Measurements from ENCODE around the gene LFNG.

DNA sequence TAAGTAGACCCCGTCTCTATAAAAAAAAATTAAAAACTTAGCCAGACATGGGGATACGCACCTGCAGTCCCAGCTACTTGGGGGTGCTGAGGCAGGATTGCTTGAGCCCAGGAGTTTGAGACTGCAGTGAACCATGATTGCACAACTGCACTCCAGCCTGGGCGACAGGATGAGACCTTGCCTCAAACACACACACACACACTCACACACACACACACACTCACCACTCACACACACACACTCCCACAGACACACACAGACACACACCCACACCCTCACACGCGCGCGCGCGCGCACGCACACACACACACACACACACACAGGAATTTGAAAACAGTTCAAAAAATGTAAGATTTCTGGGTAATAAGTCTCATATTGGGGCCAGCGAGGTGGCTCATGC, 34.7 kb upstream of the LFNG start:
- TF ChIP-seq, protein P1, sequence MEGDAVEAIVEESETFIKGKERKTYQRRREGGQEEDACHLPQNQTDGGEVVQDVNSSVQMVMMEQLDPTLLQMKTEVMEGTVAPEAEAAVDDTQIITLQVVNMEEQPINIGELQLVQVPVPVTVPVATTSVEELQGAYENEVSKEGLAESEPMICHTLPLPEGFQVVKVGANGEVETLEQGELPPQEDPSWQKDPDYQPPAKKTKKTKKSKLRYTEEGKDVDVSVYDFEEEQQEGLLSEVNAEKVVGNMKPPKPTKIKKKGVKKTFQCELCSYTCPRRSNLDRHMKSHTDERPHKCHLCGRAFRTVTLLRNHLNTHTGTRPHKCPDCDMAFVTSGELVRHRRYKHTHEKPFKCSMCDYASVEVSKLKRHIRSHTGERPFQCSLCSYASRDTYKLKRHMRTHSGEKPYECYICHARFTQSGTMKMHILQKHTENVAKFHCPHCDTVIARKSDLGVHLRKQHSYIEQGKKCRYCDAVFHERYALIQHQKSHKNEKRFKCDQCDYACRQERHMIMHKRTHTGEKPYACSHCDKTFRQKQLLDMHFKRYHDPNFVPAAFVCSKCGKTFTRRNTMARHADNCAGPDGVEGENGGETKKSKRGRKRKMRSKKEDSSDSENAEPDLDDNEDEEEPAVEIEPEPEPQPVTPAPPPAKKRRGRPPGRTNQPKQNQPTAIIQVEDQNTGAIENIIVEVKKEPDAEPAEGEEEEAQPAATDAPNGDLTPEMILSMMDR (IDR thresholded peaks at IDR 0.05; ENCODE audit: low read depth, low read length), result no peak
- no peak for TF ChIP-seq EZH2phosphoT487 (IDR thresholded peaks at IDR 0.05; ENCODE audit: low read depth)
